ENCODE data around the gene RXRG.

Gene RXRG

DNA sequence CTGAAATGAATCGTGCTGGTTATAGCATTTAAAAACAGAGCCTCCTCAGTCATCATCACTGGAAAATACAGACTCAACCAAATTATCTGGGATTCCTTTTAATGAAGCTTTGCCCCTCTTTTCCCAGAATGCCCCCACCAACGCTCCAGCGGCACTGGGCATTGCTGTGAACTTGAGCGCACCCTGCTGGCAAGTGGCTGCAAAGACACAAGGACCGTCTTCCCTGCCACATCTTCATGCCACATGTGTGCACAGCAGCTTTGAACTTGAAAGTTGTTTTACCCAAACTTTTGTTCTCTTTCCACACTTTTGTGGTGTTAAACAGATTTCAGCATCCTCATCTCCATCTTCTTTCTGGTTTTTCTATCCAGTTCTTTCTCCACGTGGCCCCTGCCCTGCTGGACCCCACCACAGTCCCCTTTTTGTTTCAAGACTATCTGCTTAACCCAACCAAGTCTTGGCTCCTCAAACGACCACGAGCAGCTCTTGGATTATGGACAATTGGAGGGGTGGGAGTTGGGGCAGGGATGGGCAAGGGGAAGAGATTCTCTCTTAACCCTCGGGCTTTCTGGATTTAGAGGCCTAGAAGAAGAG, 75.6 kb downstream of the RXRG start:
- DNase-seq (ENCODE audit: low spot score), result peak; percentile 76

DNA sequence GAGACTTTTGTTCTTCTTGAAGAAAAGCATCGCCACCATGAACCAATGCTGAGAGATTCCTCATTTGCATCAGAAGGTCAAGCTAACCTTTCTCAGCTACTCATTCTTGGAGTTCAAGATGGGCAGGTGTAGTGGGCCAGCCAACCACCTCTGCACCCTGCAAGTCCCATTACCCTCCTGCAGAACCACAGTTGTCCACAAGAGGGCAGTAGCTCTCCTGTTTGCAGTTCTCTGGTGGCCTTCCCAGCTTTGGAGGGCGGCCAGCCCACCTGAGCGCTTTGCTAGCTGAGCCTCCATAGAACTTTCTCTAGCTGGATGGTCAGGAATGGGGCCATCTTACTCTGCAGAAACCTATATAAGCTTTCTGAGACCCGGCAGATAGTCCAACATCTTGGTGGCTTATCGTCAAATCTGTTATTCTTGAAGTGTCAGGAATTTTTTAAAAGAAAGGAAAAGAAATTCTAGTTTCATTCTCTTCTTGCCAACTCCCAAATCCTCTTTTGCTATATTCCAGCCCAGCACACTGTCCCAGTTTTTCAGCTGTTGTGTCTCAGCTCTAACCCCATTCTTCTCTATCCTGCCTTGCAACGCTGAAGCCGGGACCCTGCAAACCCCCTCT, 77.4 kb downstream of the RXRG start:
- DNase-seq (ENCODE audit: low spot score), result peak; percentile 89

DNA sequence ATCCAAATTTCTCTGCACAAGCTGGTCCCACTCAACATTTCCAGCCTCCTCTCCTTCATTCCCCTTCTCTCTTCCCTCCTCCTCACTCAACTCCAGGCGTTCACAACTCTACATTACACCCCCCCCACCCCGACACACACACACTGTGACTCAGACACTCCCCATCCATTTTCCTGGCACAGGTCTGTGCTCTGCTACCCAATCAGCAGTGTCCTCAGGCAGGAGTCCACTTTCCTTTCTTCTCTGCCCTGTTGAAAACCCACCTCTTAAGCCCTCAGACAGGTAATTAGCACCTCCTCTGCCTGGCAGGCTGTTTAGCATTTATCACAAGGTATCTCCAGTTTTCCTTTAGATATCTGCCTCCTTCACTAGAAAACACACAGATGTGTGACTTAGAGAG, 79.6 kb downstream of the RXRG start:
- no peak for DNase-seq (ENCODE audit: low spot score)

DNA sequence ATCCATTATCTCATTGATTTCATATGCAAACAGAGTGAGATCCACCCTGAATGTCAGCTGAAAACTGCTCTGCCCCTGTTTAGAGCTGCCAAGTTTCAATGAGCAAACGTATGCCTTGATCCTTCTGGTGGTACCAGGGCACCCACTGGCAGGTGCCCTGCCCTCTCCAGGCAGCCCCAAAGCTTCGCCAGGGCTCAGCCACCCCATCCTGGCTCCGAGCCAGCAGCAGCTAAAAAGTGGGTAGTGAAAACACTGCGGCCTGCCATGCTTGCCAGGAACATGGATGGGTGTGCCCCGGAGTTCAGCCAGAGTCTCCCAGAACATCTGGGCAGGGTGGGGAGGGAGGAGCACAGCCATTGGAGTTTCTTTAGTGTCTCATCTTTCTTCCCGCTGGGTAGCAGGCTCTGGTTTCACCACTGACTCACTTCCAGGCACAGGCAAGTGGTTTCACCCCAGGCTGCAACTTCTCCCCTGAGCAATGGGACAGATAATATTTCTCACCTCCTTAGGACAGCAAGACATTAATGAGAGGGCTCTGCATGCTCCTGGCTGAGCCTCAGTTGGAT, 80.3 kb downstream of the RXRG start:
- DNase-seq (ENCODE audit: low spot score), result no peak

DNA sequence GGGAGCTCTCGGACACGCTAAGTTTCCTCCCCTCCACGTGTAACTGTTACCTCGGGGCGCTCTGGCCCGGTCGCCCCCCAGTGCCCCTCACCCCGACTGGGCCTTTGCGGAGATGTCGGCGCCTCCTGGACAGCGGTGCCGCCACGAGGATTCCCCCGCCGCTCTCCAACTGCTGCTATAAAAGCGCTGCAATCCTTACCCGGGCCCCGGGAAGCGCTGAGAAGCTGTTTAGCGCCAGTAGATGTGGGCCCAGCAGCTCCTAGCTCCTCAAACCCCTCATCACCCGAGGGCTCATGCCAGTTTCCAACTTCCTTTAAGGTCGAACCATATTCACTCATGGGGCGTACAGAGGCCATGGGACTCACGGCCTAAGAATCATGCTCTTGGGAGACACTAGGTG, 88.0 kb downstream of the RXRG start:
- no peak for DNase-seq (ENCODE audit: low spot score)

DNA sequence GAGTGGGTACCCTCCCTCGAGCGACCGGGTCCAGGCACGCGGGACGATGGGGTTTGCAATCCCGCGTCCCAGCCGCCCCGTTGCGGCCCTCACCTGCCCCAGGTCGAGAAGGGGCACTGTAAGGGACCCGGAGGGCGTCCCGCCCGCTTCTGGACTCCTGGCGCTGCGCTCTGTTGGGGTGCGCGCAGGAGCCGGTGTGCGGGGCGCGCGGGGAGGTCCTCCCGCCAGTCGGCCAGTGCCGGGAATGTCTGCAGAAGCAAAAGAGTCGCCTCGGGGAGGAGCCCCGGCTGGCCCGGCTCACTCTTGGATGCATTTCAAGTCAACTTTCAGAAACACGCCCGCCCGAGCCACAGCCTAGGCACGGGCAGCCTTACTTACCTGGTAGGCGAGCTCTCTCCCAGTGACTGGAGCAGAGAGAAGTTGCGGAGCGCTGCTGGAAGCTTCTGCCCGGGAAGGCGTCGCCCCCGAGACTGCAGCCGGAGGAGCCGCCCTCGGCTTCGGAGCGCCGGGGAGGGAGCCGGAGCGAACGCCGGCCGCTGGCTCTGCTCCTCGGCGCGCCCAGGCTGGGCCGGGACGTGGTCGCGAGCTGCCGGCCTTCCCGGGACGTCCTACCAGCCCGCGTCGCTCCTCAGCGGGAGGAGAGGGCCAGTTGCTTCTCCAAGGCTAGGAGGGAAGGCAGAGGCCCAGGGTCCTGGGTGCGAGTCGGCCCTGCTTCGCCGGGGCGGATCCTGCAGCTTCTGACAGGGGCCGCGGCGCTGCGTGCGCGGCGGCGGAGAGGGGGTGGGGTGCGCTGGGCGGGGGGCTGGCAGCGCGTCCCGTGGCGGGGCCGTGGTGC, 88.7 kb downstream of the RXRG start, which contains the start of gene LMX1A:
Gene LMX1A (minus strand): TSS at position 739 of the 835 bp plus-strand sequence. CDS start 1,156 bp downstream, outside the sequence.
- DNase-seq (ENCODE audit: low spot score), result peak; percentile 64

DNA sequence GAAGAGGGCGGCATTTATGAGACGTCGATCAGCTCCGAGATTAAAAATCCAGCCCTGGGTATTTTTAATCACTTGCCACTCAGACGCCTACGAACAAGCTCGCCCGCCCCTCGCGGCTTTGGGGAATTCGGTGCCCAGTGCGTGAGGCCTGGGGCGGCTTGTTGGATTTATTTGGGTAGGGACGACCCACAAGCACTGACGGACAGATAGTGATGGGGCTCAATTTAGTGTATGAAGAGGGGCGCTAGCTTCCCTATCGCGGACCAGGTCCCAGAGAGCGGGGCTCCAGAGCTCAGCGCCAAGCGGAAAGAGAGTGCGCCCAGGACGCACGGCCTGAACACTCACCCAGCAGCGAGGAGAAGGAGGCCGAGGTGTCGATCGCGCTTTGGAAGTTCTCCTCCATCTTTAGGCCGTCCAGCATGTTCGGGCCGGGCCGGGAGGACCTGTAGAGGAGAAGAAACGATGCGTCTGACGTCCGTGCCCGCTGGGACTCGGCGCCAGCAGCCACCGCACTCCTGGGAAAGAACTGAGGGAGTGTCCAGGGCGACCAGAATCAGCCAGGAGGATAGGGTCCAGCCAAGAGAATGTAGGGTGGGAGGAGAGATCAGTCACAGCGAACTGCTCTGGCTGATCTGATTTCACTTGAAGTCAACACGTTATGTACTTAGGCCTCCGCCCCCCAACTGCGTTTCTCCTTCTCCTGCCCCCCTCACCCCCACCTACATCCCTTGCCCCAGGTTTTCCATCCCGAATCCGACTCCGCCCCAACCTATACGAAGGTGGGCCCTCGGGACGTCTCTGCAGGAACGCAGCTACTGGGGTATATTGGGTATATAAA, 89.6 kb downstream of the RXRG start:
- no peak for DNase-seq (ENCODE audit: low spot score)

DNA sequence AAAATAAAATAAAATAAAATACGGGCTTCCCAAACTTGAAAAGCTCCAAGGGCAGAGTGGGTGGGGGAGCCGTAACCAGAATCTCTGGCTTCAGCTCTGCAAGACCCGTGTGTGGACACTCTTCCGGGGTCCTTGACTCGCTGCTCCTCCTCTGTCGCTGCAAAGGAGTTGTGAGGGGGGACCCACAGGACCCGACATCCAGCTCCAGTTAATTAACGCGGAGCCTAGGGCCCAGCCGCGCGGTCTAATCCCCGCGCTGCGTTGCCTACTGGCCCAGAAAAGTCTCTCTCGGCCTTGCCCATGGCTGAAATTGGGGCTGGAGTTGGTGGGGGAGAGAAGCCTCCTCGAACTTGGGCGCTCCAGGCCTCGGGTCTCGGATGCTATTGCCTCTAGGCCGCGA, 90.2 kb downstream of the RXRG start:
- no peak for DNase-seq (ENCODE audit: low spot score)

DNA sequence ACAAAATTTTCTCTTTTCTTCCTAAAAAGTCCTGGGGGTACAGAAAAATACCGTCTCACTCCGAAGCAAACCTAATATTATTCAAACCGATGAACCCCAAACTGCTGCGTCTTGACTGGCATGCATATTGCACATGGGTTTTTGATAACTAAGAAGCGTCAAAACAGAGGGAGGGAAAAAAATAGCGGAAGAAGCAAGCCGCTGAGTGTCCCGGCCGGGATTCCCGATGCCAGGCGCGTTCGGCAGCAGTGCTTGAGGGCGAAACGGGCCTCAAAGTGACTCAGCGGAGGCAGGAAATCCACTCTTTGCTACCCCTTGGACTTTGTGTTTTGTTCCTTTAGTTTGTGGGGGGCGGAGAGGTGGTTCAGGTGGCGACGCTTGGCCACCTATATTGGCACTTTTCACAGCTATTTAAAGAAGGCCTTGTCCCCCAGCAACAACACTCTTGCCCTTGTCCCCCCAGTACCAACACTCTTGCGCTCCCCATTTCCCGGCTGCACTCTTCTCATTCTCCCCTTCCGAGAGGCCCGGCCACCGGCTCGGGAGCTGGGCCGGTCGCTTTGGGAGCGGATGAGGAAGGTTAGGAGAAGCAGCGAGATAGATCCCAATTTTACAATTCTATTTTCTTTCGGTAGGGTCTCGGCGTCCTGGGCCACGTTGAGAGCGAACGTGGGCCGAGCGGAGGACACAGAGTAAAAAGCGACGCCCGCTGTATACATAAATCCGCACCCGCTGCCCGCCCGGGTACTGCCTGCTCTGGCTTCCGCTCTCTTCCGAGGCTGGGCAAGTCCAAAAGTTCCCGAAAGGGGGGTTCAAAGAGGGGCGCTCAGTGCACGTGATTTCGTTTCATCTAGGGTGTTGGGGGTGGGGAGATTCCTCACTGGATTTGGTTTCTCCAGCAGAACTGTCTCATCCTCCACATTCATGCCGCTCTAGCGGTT, 90.9 kb downstream of the RXRG start:
- DNase-seq (ENCODE audit: low spot score), result no peak

DNA sequence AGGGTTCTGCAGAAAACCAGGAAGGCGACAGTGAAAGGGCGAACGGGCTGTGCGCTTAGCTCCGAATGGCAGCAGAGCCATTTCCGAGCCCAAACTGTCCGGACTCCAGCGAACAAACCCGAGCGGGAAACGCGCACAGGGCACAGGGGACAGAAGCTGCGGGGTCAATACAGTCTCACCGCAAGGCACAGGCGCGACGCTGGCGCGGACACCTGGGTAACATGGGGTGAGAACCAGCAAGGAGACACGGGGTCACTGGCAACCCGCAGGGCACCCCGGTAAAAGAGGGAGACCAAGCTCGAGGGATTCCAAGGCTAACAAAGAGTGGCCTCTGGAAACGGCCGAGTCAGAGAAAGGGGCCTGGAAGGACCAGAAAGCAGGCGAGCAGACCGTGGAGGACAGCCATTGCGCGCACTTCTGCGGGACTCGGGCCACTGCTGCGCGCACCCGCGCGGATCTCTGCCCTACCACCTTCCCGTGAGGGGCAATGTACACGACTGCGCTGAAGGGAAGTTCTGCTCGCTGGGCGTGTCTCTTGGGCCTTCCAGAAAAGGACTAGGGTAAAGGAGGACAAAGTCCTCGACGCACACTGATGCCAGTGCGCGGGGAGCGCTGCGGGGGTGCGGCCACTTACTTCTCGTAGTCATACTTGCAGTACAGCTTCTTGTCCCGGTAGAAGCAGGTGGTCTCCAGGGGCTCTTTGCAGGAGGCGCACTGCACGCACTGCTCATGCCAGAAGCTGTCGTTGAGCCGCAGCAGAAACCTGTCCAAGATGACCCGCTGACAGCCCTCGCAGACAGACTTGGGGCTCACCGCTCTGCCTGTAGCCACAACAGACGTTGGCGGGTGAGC, 92.3 kb downstream of the RXRG start:
- DNase-seq (ENCODE audit: low spot score), result no peak

DNA sequence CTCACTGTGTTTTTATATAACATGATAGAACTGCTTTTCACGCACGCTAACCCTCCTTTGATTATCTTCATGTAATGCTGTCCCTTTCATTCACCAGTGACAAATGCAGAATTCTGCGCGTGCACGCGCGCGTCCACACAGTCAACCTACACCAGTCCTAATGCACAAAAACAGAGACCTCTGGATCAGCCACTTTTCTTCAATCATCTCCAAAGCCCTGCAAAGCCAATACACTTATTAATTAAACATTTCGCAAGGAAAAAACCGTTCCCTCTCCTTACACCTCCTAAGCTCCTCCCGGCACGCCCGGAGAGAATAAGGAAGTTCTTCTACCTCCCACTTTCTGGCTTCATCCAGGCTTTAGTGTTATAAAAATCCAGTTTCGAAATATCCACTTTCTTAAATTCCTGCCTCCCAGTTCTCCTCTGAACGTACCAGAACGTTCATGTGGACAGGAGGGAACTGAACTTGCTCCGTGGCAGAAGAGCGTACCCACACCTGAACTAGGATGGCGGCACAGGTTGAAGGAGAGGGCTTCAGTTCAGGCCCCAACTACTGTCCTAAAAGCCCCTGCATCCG, 93.0 kb downstream of the RXRG start:
- DNase-seq (ENCODE audit: low spot score), result no peak
